Measurements from ENCODE around the gene LPCAT4. TPM values are rescaled to one million over a fixed set of nuclear protein-coding genes. Genes with fewer than 3 reads are reported as not detected.

LPCAT4 gene
- total RNA-seq, 4 donors from 2014 or later, result 1.7 to 7.4 (median 4.0) TPM

GRCh38 chr15:34324933-34325332, 42.1 kb downstream of the LPCAT4 start:
- Histone ChIP-seq H3K27ac (no peak overlapping the region), H3K27me3 (no peaks in the 10 kb centered on the region), H3K4me3 (no peak overlapping the region), H3K4me1 (peaks cover 13 to 21% of the 10 kb centered on the region in 2 donors), H3K36me3 (no peaks in the 10 kb centered on the region), H3K9me3 (no peaks in the 10 kb centered on the region)
- no peak for TF ChIP-seq CTCF (IDR thresholded peaks at IDR 0.05 in 4 of 5, conservative IDR thresholded peaks at IDR 0.05 in 1 of 5)
- TF ChIP-seq POLR2A (IDR thresholded peaks at IDR 0.05), result no peak
- in situ Hi-C loops (cut with MboI; ENCODE audit: low sequenced_read_pairs in 4 of 4), result loop anchor here in 1 of 4 donors (10.0 kb wide), 1 partner anchor 80 kb away; no protein-coding TSS in a partner anchor
- intact Hi-C loops (cut with DNase I; ENCODE audit: low total_unique reads), result no loop called here
- DNase-seq (no peak), ATAC-seq (no peak)

- in situ Hi-C loops (cut with MboI; ENCODE audit: low sequenced_read_pairs in 4 of 4), result loop anchor here in 1 of 4 donors (10.0 kb wide), 1 partner anchor 78 kb away; no protein-coding TSS in a partner anchor
- peaks cover 19 to 21% of the 10 kb centered on the region in 2 donors for H3K4me1 ChIP-seq
- H3K27me3 ChIP-seq, result no peaks in the 10 kb centered on the region
- intact Hi-C loops (cut with DNase I; ENCODE audit: low total_unique reads), result no loop called here
- H3K4me3 ChIP-seq, result no peak overlapping the region
- ATAC-seq (no peak), DNase-seq (no peak)
- TF ChIP-seq POLR2A (IDR thresholded peaks at IDR 0.05) (no peak), CTCF (IDR thresholded peaks at IDR 0.05 in 4 of 5, conservative IDR thresholded peaks at IDR 0.05 in 1 of 5) (no peak)
- H3K36me3 ChIP-seq, result no peaks in the 10 kb centered on the region
- H3K27ac ChIP-seq, result no peak overlapping the region
- no peaks in the 10 kb centered on the region for H3K9me3 ChIP-seq
These were observed 43.8 kb downstream of the LPCAT4 start for GRCh38 chr15:34323217-34323616.

- ATAC-seq, result peak; percentile 87 to 90
- TF ChIP-seq CTCF (IDR thresholded peaks at IDR 0.05 in 4 of 5, conservative IDR thresholded peaks at IDR 0.05 in 1 of 5) (no peak), POLR2A (IDR thresholded peaks at IDR 0.05) (no peak)
- Histone ChIP-seq H3K4me3 (peak overlapping the region; percentile 31 to 53 (median 44)), H3K27me3 (no peaks in the 10 kb centered on the region), H3K4me1 (peaks cover 0 to 9% of the 10 kb centered on the region in 2 donors), H3K27ac (peak overlapping the region in 3 of 4 donors; percentile 42 to 61 (median 44)), H3K36me3 (no peaks in the 10 kb centered on the region), H3K9me3 (no peaks in the 10 kb centered on the region)
- intact Hi-C loops (cut with DNase I; ENCODE audit: low total_unique reads), result no loop called here
- in situ Hi-C loops (cut with MboI; ENCODE audit: low sequenced_read_pairs in 4 of 4), result no loop called here
- peak; percentile 17 to 41 for DNase-seq
These were observed 48.5 kb downstream of the LPCAT4 start for GRCh38 chr15:34318277-34319079.

DNA sequence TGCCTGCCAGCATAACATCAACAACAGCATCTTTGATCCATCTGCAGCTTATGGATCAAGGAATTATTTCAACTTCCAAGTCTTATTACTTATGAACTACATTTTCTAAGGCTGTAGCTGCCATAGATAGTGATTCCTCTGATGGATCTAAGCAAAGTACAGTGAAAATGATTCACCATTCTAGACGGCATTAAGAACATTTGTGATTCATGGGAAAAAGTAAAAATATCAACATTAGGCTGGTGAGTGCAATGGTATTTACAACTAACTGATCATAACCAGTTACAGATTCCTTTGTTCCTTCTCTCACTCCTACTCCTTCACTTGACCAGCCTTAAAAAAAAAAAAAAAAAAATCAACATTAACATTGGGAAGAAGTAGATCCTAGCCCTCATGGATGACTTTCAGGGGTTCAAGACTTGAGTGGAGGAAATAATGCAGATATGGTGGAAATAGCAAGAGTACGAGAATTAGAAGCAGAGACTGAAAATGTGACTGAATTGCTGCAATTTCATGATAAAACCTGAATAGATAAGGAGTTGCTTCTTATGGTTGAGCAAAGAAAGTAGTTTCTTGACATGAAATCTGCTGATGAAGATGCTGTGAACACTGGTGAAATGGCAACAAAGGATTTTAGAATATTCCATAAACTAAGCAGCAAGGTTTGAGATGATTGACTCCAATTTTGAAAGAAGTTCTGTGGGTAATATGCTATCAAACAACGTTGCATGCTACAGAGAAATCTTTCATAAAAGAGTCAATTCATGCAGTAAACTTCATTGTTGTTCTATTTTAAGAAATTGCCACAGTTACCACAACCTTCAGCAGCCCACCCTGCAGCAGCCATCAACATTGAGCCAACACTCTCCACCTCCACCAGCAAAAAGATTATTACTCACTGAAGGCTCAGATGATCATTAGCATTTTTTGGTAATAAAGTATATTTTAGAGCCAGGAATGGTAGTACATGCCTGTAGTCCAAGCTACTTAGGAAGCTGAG, 52.2 kb downstream of the LPCAT4 start:
- no peak for ATAC-seq
- intact Hi-C loops (cut with DNase I; ENCODE audit: low total_unique reads), result no loop called here
- peaks cover 0 to 9% of the 10 kb centered on the region in 2 donors for H3K4me1 ChIP-seq

More for the DNA sequence above, 52.2 kb downstream of the LPCAT4 start:
- no peaks in the 10 kb centered on the region for H3K36me3 ChIP-seq
- H3K27me3 ChIP-seq, result no peaks in the 10 kb centered on the region
- no peak overlapping the region for H3K4me3 ChIP-seq
- in situ Hi-C loops (cut with MboI; ENCODE audit: low sequenced_read_pairs in 4 of 4), result no loop called here
- TF ChIP-seq POLR2A (IDR thresholded peaks at IDR 0.05), result no peak
- no peak for TF ChIP-seq CTCF (IDR thresholded peaks at IDR 0.05 in 4 of 5, conservative IDR thresholded peaks at IDR 0.05 in 1 of 5)
- DNase-seq, result no peak
- no peaks in the 10 kb centered on the region for H3K9me3 ChIP-seq
- H3K27ac ChIP-seq, result no peak overlapping the region

Data from gastrocnemius medialis (tissue), 4 donors.